K562 (cell line): ENCODE data around the gene HRH1. TPM values are rescaled to one million over a fixed set of nuclear protein-coding genes. Genes with fewer than 3 reads are reported as not detected.
A peak's percentile ranks its signal among the peaks of the same experiment; 100 is the strongest.
"Not testable (repeated sequence)": the region's sequence is repeated elsewhere in the genome, so short reads cannot be mapped to it uniquely, and the experiment has no call there.

Source experiments
- ATAC-seq: fragments of 200-7000 bp; cut with Tn5 transposase; 3 replicates; pipeline ENCODE4 v1.9.1; 2020; ENCODE audit warnings: moderate library complexity
- Bru-seq: library from RNA; stranded (reverse); fragments of 400-500 nt; gene quantifications from one replicate; lab custom pipeline; 2021; lab: Mats Ljungman, UMichigan
- BruChase-seq, 2 experiments: library from RNA; stranded (reverse); fragments of 400-500 nt; gene quantifications; one replicate each; lab custom pipeline; 2021; lab: Mats Ljungman, UMichigan
- BruUV-seq: library from RNA; stranded (reverse); fragments of 400-500 nt; replicated peaks from 2 replicates; lab custom pipeline; 2021; lab: Mats Ljungman, UMichigan
- CTCF ChIA-PET: fragments of 300-600 bp; formaldehyde crosslinking; extraction: SDS; loops from one replicate; lab custom pipeline; 2021; ENCODE audit warnings: low intra/inter-chr PET ratio; lab: Yijun Ruan, JAX
- POLR2A ChIA-PET: fragments of 300-600, 350-650 bp; sonication (Branson Sonifier 250); formaldehyde crosslinking; extraction: SDS; loops from one replicate; lab custom pipeline; 2021; ENCODE audit warnings: antibody characterized with exemption, inconsistent platforms; lab: Yijun Ruan, JAX
- DNase-seq, 4 experiments: peaks; one replicate each; pipeline versions ENCODE4 v3.0.0 to v3.0.0-alpha.2; 2011 to 2018; ENCODE audit warnings: low spot score in 3 of 4, mixed read lengths in 3 of 4; ENCODE audit errors: extremely low read depth in 1 of 4
- FAIRE-seq: peaks from 2 replicates; lab custom pipeline; 2011; peaks lifted over from hg19 to GRCh38; lab: Jason Lieb, UNC
- H2AFZ ChIP-seq: 2 replicates; pipeline ENCODE4 v1.6.0; 2011; ENCODE audit warnings: low read depth, low read length, control low read depth, inconsistent platforms
- H3K27ac ChIP-seq: fragments of 200-600 bp; 3 replicates; pipeline ENCODE4 v1.8.0; 2011; ENCODE audit warnings: low read depth, mild to moderate bottlenecking, control low read depth, inconsistent platforms, low read length, moderate library complexity, mixed read lengths; ENCODE audit errors: extremely low read depth
- H3K27me3 ChIP-seq, 2 experiments: fragments of 300-600 bp in 1 of 2; 2 replicates in 1 of 2; 3 replicates in 1 of 2; pipeline versions ENCODE4 v1.6.0 to v1.8.0; 2011; ENCODE audit warnings: inconsistent platforms in 2 of 2, low read length in 2 of 2, mild to moderate bottlenecking in 1 of 2, mixed read lengths in 1 of 2, moderate library complexity in 1 of 2; ENCODE audit not compliant: control insufficient read depth in 2 of 2, insufficient read depth in 2 of 2
- H3K36me3 ChIP-seq: fragments of 300-600 bp; 3 replicates; pipeline ENCODE4 v1.8.0; 2011; ENCODE audit warnings: mild to moderate bottlenecking, low read length, inconsistent platforms; ENCODE audit not compliant: control insufficient read depth, insufficient read depth
- H3K4me1 ChIP-seq, 2 experiments: fragments of 200-600 bp in 1 of 2; replicated peaks in 1 of 2; 2 replicates in 1 of 2; 3 replicates in 1 of 2; pipeline versions ENCODE4 v1.5.1 to v1.8.0; 2011; ENCODE audit warnings: inconsistent platforms in 2 of 2, low read length in 2 of 2, mild to moderate bottlenecking in 1 of 2, mixed read lengths in 1 of 2, moderate library complexity in 1 of 2; ENCODE audit not compliant: control insufficient read depth in 2 of 2, insufficient read depth in 2 of 2
- H3K4me2 ChIP-seq: 2 replicates; pipeline ENCODE4 v1.6.1; 2011; ENCODE audit warnings: low read length, control low read depth, inconsistent platforms, mixed read lengths; ENCODE audit not compliant: insufficient read depth
- H3K4me3 ChIP-seq: fragments of 200-600 bp; sonication (generic), shearing (Covaris generic); 2 replicates; pipeline ENCODE4 v1.5.1; 2016; ENCODE audit warnings: control low read depth, inconsistent platforms
- H3K79me2 ChIP-seq: fragments of 200-600 bp; 3 replicates; pipeline ENCODE4 v1.8.0; 2011; ENCODE audit warnings: low read length, inconsistent platforms; ENCODE audit not compliant: control insufficient read depth, insufficient read depth
- H3K9ac ChIP-seq, 2 experiments: 2 replicates each; pipeline versions ENCODE4 v1.6.0 to v1.6.1; 2011; ENCODE audit warnings: low read depth in 2 of 2, low read length in 2 of 2, control low read depth in 1 of 2, inconsistent platforms in 1 of 2, mild to moderate bottlenecking in 1 of 2, mixed read lengths in 1 of 2; ENCODE audit not compliant: insufficient read depth in 1 of 2
- H3K9me1 ChIP-seq: one replicate; pipeline ENCODE4 v1.6.0; 2011; ENCODE audit warnings: inconsistent platforms, mild to moderate bottlenecking, low read length, moderate library complexity; ENCODE audit not compliant: control insufficient read depth, insufficient read depth
- H3K9me3 ChIP-seq: replicated peaks from 2 replicates; pipeline ENCODE4 v1.5.1; 2011; ENCODE audit warnings: low read depth, low read length, inconsistent platforms; ENCODE audit not compliant: control insufficient read depth, insufficient read depth
- H4K20me1 ChIP-seq: replicated peaks from 2 replicates; pipeline ENCODE4 v1.6.1; 2011; ENCODE audit warnings: low read length, inconsistent platforms, mixed read lengths; ENCODE audit not compliant: control insufficient read depth, insufficient read depth
- EGR1 ChIP-seq: fragments of 450-650 bp; conservative IDR thresholded peaks from 2 replicates; pipeline ENCODE4 v1.6.1; 2017; ENCODE audit warnings: mild to moderate bottlenecking
- KAT8 ChIP-seq: fragments of 450-650 bp; IDR thresholded peaks from 2 replicates; pipeline ENCODE4 v1.6.1; 2016; ENCODE audit warnings: low read depth, mild to moderate bottlenecking
- NR2F6 ChIP-seq: fragments of 450-650 bp; formaldehyde crosslinking; IDR thresholded peaks from 2 replicates; pipeline ENCODE4 v1.4.0; 2020; ENCODE audit warnings: mild to moderate bottlenecking
- POLR2AphosphoS5 ChIP-seq: IDR thresholded peaks from 2 replicates; pipeline ENCODE4 v1.6.1; 2011; ENCODE audit warnings: mild to moderate bottlenecking, low read depth, low read length, moderate library complexity; ENCODE audit not compliant: control insufficient read depth, insufficient read depth
- SNIP1 ChIP-seq: fragments of 450-650 bp; IDR thresholded peaks from 2 replicates; pipeline ENCODE4 v1.7.1; 2017; ENCODE audit warnings: low read depth, mild to moderate bottlenecking
- TFAP4 ChIP-seq: sonication (generic); formaldehyde crosslinking; IDR thresholded peaks from 2 replicates; pipeline ENCODE4 v1.8.0; 2022; ENCODE audit warnings: missing genetic modification reagents, mild to moderate bottlenecking, moderate library complexity, borderline replicate concordance
- XRCC5 ChIP-seq: fragments of 200-400 bp; formaldehyde crosslinking; IDR thresholded peaks from 2 replicates; pipeline ENCODE4 v1.6.1; 2017; ENCODE audit warnings: low read depth, mild to moderate bottlenecking, low read length
- WGBS: fragments of 100-300 bp; shearing (Covaris generic); methylation state at CpG from one replicate; pipeline ENCODE4 v1.1.6; 2016; ENCODE audit warnings: low coverage, mixed read lengths; ENCODE audit not compliant: insufficient coverage; ENCODE audit errors: missing lambda C conversion rate; 5-methylcytosine and 5-hydroxymethylcytosine counted together
- in situ Hi-C: fragments of 300-500 bp; cut with MboI; formaldehyde crosslinking; loops from 4 replicates; pipeline ENCODE4 v1.15.0; 2018; ENCODE audit warnings: inconsistent platforms, mixed read lengths
- intact Hi-C: fragments of 100-400 bp; cut with micrococcal nuclease; formaldehyde crosslinking; loops from 2 replicates; pipeline ENCODE4 v1.14.2; 2022
- long read RNA-seq, 3 experiments: library from polyadenylated mRNA in 2 of 3; library from RNA in 1 of 3; unstranded in 2 of 3; stranded (forward) in 1 of 3; transcript quantifications; one replicate each; pipeline ENCODE4 v2.0.0, GENCODE V29; 2019 to 2022
- polyA minus RNA-seq, 3 experiments: library from RNA; depleted of rRNA, polyadenylated mRNA; stranded (reverse); fragments of >200 nt; gene quantifications; 2 replicates each; pipeline ENCODE4 v1.2.3, GENCODE V29; 2011
- polyA plus RNA-seq, 8 experiments: library from polyadenylated mRNA; depleted of rRNA in 4 of 8; stranded (reverse) in 5 of 8; unstranded in 3 of 8; fragments of >200 nt; fragmentation: Nextera tagmentation in 2 of 8; fragmentation: Illumina TruSeq in 1 of 8; extraction: Ambion mirVana in 2 of 8; extraction: Trizol in 1 of 8; gene quantifications; 2 replicates each; pipeline versions ENCODE4 v1.2.1 to v1.2.3, GENCODE V29; 2011 to 2014; ENCODE audit warnings: inconsistent platforms in 1 of 8, missing spikeins in 1 of 8
- total RNA-seq, 7 experiments: library from RNA; depleted of rRNA in 6 of 7; stranded (reverse); fragments of >200 nt in 6 of 7; fragmentation: Illumina TruSeq in 2 of 7; extraction: Trizol in 2 of 7; gene quantifications; 2 replicates each; pipeline versions ENCODE4 v1.2.1 to v1.2.3, GENCODE V29; 2011 to 2021; ENCODE audit warnings: low replicate concordance in 1 of 7

The HRH1 gene
- total RNA-seq (2011; cell fraction: chromatin; rRNA removed; ENCODE audit: low replicate concordance), result not detected in 2 replicates
- total RNA-seq (2011; cell fraction: nucleolus; rRNA removed), result not detected in 2 replicates
- total RNA-seq (2011; cell fraction: nucleoplasm; rRNA removed), result not detected in 2 replicates
- total RNA-seq (2014; rRNA removed), result 0.04 and 0.05 TPM in 2 replicates
- total RNA-seq (2014; rRNA removed; fragmentation: Illumina TruSeq; extraction: Trizol), result 0.15 TPM in 1 of 2 replicates, not detected in the other
- 0.07 and 0.19 TPM in 2 replicates for total RNA-seq (2015; rRNA removed; fragmentation: Illumina TruSeq; extraction: Trizol)
- total RNA-seq (2021), result 0.04 TPM in 1 of 2 replicates, not detected in the other
- polyA plus RNA-seq (2011; rRNA removed), result 0.07 TPM in 1 of 2 replicates, not detected in the other
- 0.01 and 0.03 TPM in 2 replicates for polyA plus RNA-seq (2011; cell fraction: cytosol; rRNA removed)
- polyA plus RNA-seq (2011; cell fraction: nucleus; rRNA removed), result not detected in 2 replicates
- polyA plus RNA-seq (2012), result 0.05 and 0.25 TPM in 2 replicates
- 0.04 TPM in 1 of 2 replicates, not detected in the other for polyA plus RNA-seq (2014; fragmentation: Illumina TruSeq; extraction: Trizol)
- under 1 TPM; 0.03 to 0.13 TPM for polyA plus RNA-seq (2014; fragmentation: Nextera tagmentation; extraction: Ambion mirVana)
- polyA plus RNA-seq (2014; rRNA removed), result 0.16 TPM in 1 of 2 replicates, not detected in the other
- polyA minus RNA-seq (2011; rRNA and poly(A)+ RNA removed), result 0.18 TPM in 1 of 2 replicates, not detected in the other
- polyA minus RNA-seq (2011; cell fraction: cytosol; rRNA and poly(A)+ RNA removed), result not detected in 2 replicates
- polyA minus RNA-seq (2011; cell fraction: nucleus; rRNA and poly(A)+ RNA removed), result not detected in 2 replicates
- Bru-seq, nascent RNA, result percentile 8 among the genes with signal in this experiment
- BruChase-seq, experiment 1, labeled RNA remaining after a 2-hour chase, result percentile 7 among the genes with signal in this experiment
- BruChase-seq, experiment 2, labeled RNA remaining after a 6-hour chase, result percentile 8 among the genes with signal in this experiment
- long read RNA-seq, experiment 1, result 0 reads
- long read RNA-seq, experiment 2, result 0 reads
- long read RNA-seq, experiment 3, result 0 reads

- H3K4me2 ChIP-seq, result no peak within 1 kb of the TSS
Measured at GRCh38 chr3:11154036-11154952, at the start of gene HRH1. Gene HRH1, plus strand, starts transcription at chr3:11154493. Its CDS starts 104,545 bp downstream, at chr3:11259038.

GRCh38 chr3:11113316-11113715, 41.0 kb upstream of the HRH1 start:
- ATAC-seq, H4K20me1 ChIP-seq, BruUV-seq, H3K27ac ChIP-seq, intact Hi-C loops, CTCF ChIA-PET, DNase-seq, H3K79me2 ChIP-seq, H3K4me2 ChIP-seq, FAIRE-seq, in situ Hi-C loops, POLR2A ChIA-PET, H3K4me3 ChIP-seq, H3K4me1 ChIP-seq, H2AFZ ChIP-seq, H3K9ac ChIP-seq, H3K36me3 ChIP-seq, H3K9me3 ChIP-seq, H3K9me1 ChIP-seq: not testable (repeated sequence)
- peaks cover 0 to 15% of the 10 kb centered on the region in 2 experiments; a peak in 3 of 5 replicates for H3K27me3 ChIP-seq
- WGBS, result 0% methylated on average over 1 of the region's 2 CpGs

More at GRCh38 chr3:11154036-11154952, at the start of gene HRH1:
- peaks cover 5% of the 10 kb centered on the region for H4K20me1 ChIP-seq
- H2AFZ ChIP-seq, result no peak within 1 kb of the TSS
- no peak within 1 kb of the TSS for H3K4me3 ChIP-seq
- H3K4me1 ChIP-seq, result peaks cover 0 to 8% of the 10 kb centered on the region in 2 experiments; a peak in 1 of 5 replicates
- no peaks in the 10 kb centered on the region for H3K9me1 ChIP-seq
- H3K9ac ChIP-seq, result no peak within 1 kb of the TSS
- H3K9me3 ChIP-seq, result no peaks in the 10 kb centered on the region
- peak in 2 of 4 experiments; percentile 27 to 33 for DNase-seq
- CTCF ChIA-PET, result no interaction called here
- no TSS peak for BruUV-seq
- no peak within 1 kb of the TSS for H3K27ac ChIP-seq
- FAIRE-seq, result no peak
- no peaks in the 10 kb centered on the region for H3K79me2 ChIP-seq
- in situ Hi-C loops, result no loop called here
- 8% methylated on average over 52 of the region's 98 CpGs for WGBS
- H3K36me3 ChIP-seq, result no peaks in the 10 kb centered on the region
- ATAC-seq, result no peak
- peaks cover 19 to 45% of the 10 kb centered on the region in 2 experiments; a peak in 4 of 5 replicates for H3K27me3 ChIP-seq
- POLR2A ChIA-PET, result interaction anchor here (0.7 kb wide), 1 partner anchor 21 kb away, joined by 3 read pairs; no protein-coding TSS in a partner anchor
- TF ChIP-seq TFAP4 (CRISPR knock-in tag) (no peak), POLR2AphosphoS5 (no peak), KAT8 (no peak), XRCC5 (no peak), NR2F6 (CRISPR knock-in tag) (no peak), SNIP1 (no peak), EGR1 (peak; percentile 73)
- intact Hi-C loops, result no loop called here
